Peyer's patch (tissue), 4 donors: Measurements from ENCODE around the gene TMEM135. TPM values are rescaled to one million over a fixed set of nuclear protein-coding genes. Genes with fewer than 3 reads are reported as not detected.

ENCODE experiments used
- DNase-seq, 3 donors: peaks; one replicate each; pipeline ENCODE4 v3.0.0-alpha.2; 2017 to 2019
- H3K27ac ChIP-seq, 4 donors: fragments of 200-600 bp; sonication (generic); one replicate each; pipeline ENCODE4 v1.5.1; 2016 to 2019
- H3K27me3 ChIP-seq, 2 donors: fragments of 200-600 bp; sonication (generic); one replicate each; pipeline ENCODE4 v1.5.1; 2019
- H3K36me3 ChIP-seq, 3 donors: fragments of 200-600 bp; sonication (generic); one replicate each; pipeline ENCODE4 v1.5.1; 2016 to 2019
- H3K4me1 ChIP-seq, 4 donors: fragments of 200-600 bp; sonication (generic); one replicate each; pipeline ENCODE4 v1.5.1; 2016 to 2019
- H3K4me3 ChIP-seq, 4 donors: fragments of 200-600 bp; sonication (generic); 1 replicate in 3 of 4; 2 replicates in 1 of 4; pipeline ENCODE4 v1.5.1; 2016 to 2019; ENCODE audit warnings: mild to moderate bottlenecking in 1 of 4
- H3K9me3 ChIP-seq, 4 donors: fragments of 200-600 bp; sonication (generic); one replicate each; pipeline ENCODE4 v1.5.1; 2016 to 2019; ENCODE audit warnings: mild to moderate bottlenecking in 1 of 4
- POLR2A ChIP-seq, 2 donors: fragments of 450-650 bp; IDR thresholded peaks; one replicate each; pipeline ENCODE4 v1.5.1; 2017; ENCODE audit warnings: antibody characterized with exemption in 2 of 2, mild to moderate bottlenecking in 2 of 2, moderate library complexity in 2 of 2
- total RNA-seq, 4 donors: library from RNA; depleted of rRNA; stranded (reverse); fragments of >200 nt; gene quantifications; one replicate each; pipeline ENCODE4 v1.1.0, GENCODE V29; 2016
- TF ChIP-seq, protein P1 (sequence below), 6 experiments: fragments of 450-650 bp in 4 of 6; fragments of 200-600 bp in 2 of 6; sonication (generic) in 1 of 6; IDR thresholded peaks; one replicate each; pipeline ENCODE4 v1.5.1; 2017 to 2019; ENCODE audit warnings: antibody characterized with exemption in 6 of 6, mild to moderate bottlenecking in 3 of 6, moderate library complexity in 1 of 6

Gene TMEM135
- total RNA-seq, 4 donors from 2014 or later: 23.1 to 58.2 (median 40.1) TPM

DNA sequence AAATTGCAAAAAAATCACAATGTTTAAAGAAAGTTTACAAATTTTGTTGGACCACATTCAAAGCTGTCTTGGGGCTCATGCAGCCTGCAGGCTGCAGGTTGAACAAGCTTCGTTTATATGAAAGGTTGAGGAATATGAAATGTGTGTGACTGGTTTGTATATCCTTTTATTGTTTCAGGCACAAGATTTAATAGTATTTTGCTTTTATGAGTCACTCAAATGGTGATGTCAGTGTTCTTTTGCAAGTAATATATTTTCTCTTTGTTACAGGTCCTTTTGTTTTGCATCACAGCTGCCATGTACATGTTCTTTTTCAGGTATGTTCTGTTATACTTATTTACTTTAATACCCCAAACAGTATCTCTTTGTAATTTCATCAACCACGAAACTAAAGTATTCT, 198.6 kb downstream of the TMEM135 start:
- Histone ChIP-seq H3K27me3 (no peaks in the 10 kb centered on the region), H3K9me3 (no peaks in the 10 kb centered on the region), H3K36me3 (no peaks in the 10 kb centered on the region), H3K27ac (no peak overlapping the region), H3K4me3 (no peak overlapping the region), H3K4me1 (no peaks in the 10 kb centered on the region)
- no peak for DNase-seq
- no peak for TF ChIP-seq POLR2A (IDR thresholded peaks at IDR 0.05)
- TF ChIP-seq, protein P1, sequence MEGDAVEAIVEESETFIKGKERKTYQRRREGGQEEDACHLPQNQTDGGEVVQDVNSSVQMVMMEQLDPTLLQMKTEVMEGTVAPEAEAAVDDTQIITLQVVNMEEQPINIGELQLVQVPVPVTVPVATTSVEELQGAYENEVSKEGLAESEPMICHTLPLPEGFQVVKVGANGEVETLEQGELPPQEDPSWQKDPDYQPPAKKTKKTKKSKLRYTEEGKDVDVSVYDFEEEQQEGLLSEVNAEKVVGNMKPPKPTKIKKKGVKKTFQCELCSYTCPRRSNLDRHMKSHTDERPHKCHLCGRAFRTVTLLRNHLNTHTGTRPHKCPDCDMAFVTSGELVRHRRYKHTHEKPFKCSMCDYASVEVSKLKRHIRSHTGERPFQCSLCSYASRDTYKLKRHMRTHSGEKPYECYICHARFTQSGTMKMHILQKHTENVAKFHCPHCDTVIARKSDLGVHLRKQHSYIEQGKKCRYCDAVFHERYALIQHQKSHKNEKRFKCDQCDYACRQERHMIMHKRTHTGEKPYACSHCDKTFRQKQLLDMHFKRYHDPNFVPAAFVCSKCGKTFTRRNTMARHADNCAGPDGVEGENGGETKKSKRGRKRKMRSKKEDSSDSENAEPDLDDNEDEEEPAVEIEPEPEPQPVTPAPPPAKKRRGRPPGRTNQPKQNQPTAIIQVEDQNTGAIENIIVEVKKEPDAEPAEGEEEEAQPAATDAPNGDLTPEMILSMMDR (IDR thresholded peaks at IDR 0.05): no peak

DNA sequence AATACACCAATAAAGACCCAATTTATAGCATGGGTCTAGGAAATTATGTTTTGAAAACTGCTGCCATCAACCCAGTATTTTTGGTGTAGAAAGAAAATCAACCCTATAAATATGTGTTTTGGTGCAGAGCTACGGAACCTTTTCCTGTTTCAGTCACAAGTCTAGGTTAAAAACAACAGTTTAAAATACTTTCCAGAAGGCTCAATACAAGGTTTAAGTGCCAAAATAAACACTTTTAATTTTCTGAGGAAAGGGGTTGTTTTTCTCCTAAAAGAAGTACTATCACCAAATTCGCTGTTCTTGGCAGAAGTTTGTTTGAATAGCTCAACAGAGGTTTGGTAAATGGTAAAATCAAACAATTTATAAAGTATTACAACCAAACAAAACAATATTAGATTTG, 201.3 kb downstream of the TMEM135 start:
- no peaks in the 10 kb centered on the region for H3K27me3 ChIP-seq
- DNase-seq: no peak
- no peaks in the 10 kb centered on the region for H3K4me1 ChIP-seq
- H3K9me3 ChIP-seq: no peaks in the 10 kb centered on the region
- H3K4me3 ChIP-seq: no peak overlapping the region
- no peaks in the 10 kb centered on the region for H3K36me3 ChIP-seq
- TF ChIP-seq, protein P1 (IDR thresholded peaks at IDR 0.05): no peak
- no peak for TF ChIP-seq POLR2A (IDR thresholded peaks at IDR 0.05)
- no peak overlapping the region for H3K27ac ChIP-seq

DNA sequence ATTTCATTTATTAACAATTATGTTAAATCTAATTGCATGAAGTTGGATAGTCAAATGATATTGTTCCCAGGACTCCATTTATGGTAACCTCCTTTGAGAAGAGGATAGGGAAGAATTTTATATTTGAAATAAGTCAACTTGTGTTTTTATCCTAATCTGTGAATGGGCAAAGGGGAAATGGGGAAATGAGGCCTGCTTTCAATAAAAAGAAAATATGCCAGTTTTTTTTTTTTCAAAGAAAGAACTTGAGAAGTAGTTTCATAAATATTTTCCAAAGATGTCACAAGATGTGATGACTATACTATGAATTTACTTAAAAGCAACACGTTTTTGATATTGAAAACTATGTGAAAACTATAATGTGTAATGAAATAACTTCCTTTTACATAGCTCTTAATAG, 201.8 kb downstream of the TMEM135 start:
- Histone ChIP-seq H3K27me3 (no peaks in the 10 kb centered on the region), H3K4me3 (no peak overlapping the region), H3K4me1 (no peaks in the 10 kb centered on the region), H3K36me3 (no peaks in the 10 kb centered on the region), H3K9me3 (no peaks in the 10 kb centered on the region), H3K27ac (no peak overlapping the region)
- no peak for TF ChIP-seq POLR2A (IDR thresholded peaks at IDR 0.05)
- TF ChIP-seq, protein P1 (IDR thresholded peaks at IDR 0.05): no peak
- no peak for DNase-seq

DNA sequence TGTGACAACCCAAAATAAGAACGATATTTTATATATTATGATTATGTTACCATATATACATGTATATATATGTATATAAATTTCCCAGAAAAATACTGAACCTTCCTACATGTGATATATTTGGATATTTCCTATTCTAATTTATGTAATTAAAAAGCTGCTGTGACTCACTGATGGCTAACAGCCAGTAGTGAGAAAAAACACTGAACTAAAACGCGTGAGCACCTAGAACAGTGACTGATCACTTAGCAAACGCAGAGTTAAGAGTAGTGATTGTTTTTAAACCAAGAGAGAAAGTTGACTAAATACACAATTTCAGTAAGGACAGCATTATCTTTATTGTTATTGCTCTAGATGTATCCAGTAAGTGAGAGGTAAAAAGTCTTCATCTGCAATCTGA, 213.8 kb downstream of the TMEM135 start:
- Histone ChIP-seq H3K27me3 (no peaks in the 10 kb centered on the region), H3K4me3 (no peak overlapping the region), H3K4me1 (no peaks in the 10 kb centered on the region), H3K9me3 (no peaks in the 10 kb centered on the region), H3K27ac (no peak overlapping the region), H3K36me3 (no peaks in the 10 kb centered on the region)
- TF ChIP-seq, protein P1 (IDR thresholded peaks at IDR 0.05): no peak
- TF ChIP-seq POLR2A (IDR thresholded peaks at IDR 0.05): no peak
- DNase-seq: no peak

DNA sequence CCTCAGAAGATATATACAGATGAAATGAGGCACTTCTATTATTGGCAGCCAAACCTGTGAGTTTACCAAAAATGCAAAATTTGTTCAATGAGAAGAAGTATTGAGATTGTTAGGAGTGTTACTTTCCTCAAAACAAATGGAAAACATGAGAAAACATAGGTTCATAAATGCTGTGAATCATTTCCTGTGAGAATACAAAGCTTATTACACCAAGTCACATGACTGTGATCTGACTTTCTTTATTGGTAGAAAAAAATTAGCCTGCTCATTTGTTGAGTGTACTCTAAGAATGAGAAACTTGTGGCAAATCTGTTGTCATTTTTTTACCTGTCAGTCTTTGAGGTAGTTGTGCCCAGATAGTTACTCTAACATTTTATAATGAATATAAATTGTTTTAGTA, 215.1 kb downstream of the TMEM135 start:
- no peak for DNase-seq
- Histone ChIP-seq H3K9me3 (no peaks in the 10 kb centered on the region), H3K27me3 (no peaks in the 10 kb centered on the region), H3K27ac (no peak overlapping the region), H3K4me3 (no peak overlapping the region), H3K4me1 (no peaks in the 10 kb centered on the region), H3K36me3 (no peaks in the 10 kb centered on the region)
- no peak for TF ChIP-seq POLR2A (IDR thresholded peaks at IDR 0.05)
- TF ChIP-seq, protein P1 (IDR thresholded peaks at IDR 0.05): no peak

DNA sequence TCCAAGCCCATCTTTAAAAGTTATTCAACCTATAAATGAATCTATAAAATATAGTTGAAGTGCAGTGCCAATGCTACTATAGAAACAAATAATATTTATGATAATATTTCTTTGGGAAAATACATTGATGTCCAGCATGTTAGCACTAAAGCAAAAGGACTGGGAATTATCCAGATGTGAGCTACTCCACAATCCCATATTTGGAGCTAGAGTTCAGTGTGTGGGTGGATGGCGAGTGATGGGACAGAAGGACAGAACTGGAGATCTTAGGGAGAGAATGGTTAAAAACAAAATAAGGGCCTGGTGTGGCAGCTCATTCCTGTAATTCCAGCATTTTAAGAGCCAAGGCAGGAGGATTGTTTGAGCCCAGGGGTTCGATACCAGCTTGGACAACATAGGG, 216.8 kb downstream of the TMEM135 start:
- no peaks in the 10 kb centered on the region for H3K9me3 ChIP-seq
- H3K4me3 ChIP-seq: no peak overlapping the region
- no peaks in the 10 kb centered on the region for H3K4me1 ChIP-seq
- TF ChIP-seq, protein P1 (IDR thresholded peaks at IDR 0.05): no peak
- TF ChIP-seq POLR2A (IDR thresholded peaks at IDR 0.05): no peak
- no peaks in the 10 kb centered on the region for H3K36me3 ChIP-seq
- no peaks in the 10 kb centered on the region for H3K27me3 ChIP-seq
- H3K27ac ChIP-seq: no peak overlapping the region
- DNase-seq: no peak
